HG03565 (cell line): ENCODE measurements around the gene USP33.
"Not testable (repeated sequence)": the region's sequence is repeated elsewhere in the genome, so short reads cannot be mapped to it uniquely, and the experiment has no call there.

ENCODE experiments used
- ATAC-seq: cut with Tn5 transposase; IDR thresholded peaks from one replicate; pipeline ENCODE4 v1.9.1; 2021; ENCODE audit warnings: mild to moderate bottlenecking, moderate library complexity; ENCODE audit not compliant: unreplicated experiment

Gene USP33

GRCh38 chr1:77741316-77741715, 18.3 kb downstream of the USP33 start:
- no peak for ATAC-seq

GRCh38 chr1:77739235-77739634, 20.4 kb downstream of the USP33 start:
- ATAC-seq = no peak

- no peak for ATAC-seq
Measured at GRCh38 chr1:77732090-77732489, 27.6 kb downstream of the USP33 start.

- no peak for ATAC-seq
Measured at GRCh38 chr1:77725706-77726105, 33.9 kb downstream of the USP33 start.

- no peak for ATAC-seq
Measured at GRCh38 chr1:77718181-77718580, 41.5 kb downstream of the USP33 start.

GRCh38 chr1:77716065-77716464, 43.6 kb downstream of the USP33 start:
- no peak for ATAC-seq

- ATAC-seq = no peak
Measured at GRCh38 chr1:77709727-77710126, 49.9 kb downstream of the USP33 start.

GRCh38 chr1:77706321-77706720, 53.3 kb downstream of the USP33 start:
- no peak for ATAC-seq

GRCh38 chr1:77704736-77705135, 54.9 kb downstream of the USP33 start:
- no peak for ATAC-seq

- ATAC-seq = not testable (repeated sequence)
Measured at GRCh38 chr1:77699673-77700072, 60.0 kb downstream of the USP33 start.

- no peak for ATAC-seq
Measured at GRCh38 chr1:77697441-77697840, 62.2 kb downstream of the USP33 start.

- ATAC-seq = peak; percentile 57
Measured at GRCh38 chr1:77688939-77689338, 70.7 kb downstream of the USP33 start.

GRCh38 chr1:77687519-77687906, 72.1 kb downstream of the USP33 start:
- no peak for ATAC-seq

- ATAC-seq = no peak
Measured at GRCh38 chr1:77686796-77687518, 72.7 kb downstream of the USP33 start.

- peak; percentile 60 for ATAC-seq
Measured at GRCh38 chr1:77683160-77684148, 76.2 kb downstream of the USP33 start.

GRCh38 chr1:77682460-77683159, 77.0 kb downstream of the USP33 start, which contains the start of gene ZZZ3:
ZZZ3 (minus strand) TSS chr1:77682658; CDS start chr1:77633354, 49,304 bp downstream.
- ATAC-seq = peak; percentile 61

- no peak for ATAC-seq
Measured at GRCh38 chr1:77680173-77680572, 79.5 kb downstream of the USP33 start.

- ATAC-seq = no peak
Measured at GRCh38 chr1:77678660-77679610, 80.7 kb downstream of the USP33 start.

- ATAC-seq = not testable (repeated sequence)
Measured at GRCh38 chr1:77674807-77675206, 84.8 kb downstream of the USP33 start.
